Measurements from ENCODE around the gene GPATCH2L. TPM values are rescaled to one million over a fixed set of nuclear protein-coding genes. Genes with fewer than 3 reads are reported as not detected.

GPATCH2L gene
- total and polyA plus RNA-seq, 2 of the 13 experiments (the other 11 are each of a cell fraction or from before 2014, with no cell fraction given), result 14.4 to 29.0 TPM

DNA sequence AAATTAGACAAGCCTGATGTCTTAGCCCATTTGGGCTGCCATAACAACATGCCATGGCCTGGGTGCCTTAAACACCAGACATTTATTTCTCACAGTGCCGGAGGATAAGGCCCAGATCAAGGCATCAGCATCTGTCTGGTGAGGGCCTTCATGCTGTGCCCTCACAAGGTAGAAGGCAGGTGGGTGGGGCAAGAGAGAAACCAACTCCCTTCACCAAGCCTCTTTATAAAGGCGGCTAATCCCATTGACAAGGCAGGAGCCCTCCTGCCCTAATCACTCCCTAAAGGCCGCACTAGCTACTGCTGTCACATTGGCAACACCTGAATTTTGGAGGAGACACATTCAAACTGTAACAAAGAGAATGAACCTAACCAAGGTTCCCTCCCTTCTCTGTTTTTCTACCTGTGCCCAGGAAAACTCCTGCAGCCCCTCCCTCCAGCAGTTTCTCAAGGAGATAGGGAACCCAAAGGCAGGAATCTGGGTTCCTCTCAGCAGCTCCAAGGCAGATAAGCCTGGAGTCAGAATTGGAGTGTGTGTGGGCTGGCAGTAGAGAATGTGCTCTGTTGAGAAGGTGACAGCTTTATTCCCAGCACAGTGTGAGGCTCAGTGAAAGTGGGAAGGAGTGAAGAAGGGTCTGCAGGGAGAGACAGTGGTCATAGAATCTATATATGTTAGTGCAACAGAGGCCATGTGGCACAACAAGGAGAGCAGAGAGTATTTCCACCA, 21.7 kb upstream of the GPATCH2L start:
- H4K20me1 ChIP-seq (ENCODE audit: insufficient read depth, low read length), result no peaks in the 10 kb centered on the region
- ATAC-seq (no peak), DNase-seq (ENCODE audit: low spot score) (no peak), FAIRE-seq (no peak)
- H3K4me2 ChIP-seq (ENCODE audit: low read depth, low read length), result no peak overlapping the region
- no peaks in the 10 kb centered on the region for H3K36me3 ChIP-seq (replicated peaks in 1 of 2; ENCODE audit: control insufficient read depth in 1 of 2, insufficient read depth in 2 of 2, low read length in 2 of 2)
- no peak overlapping the region for H2AFZ ChIP-seq (ENCODE audit: low read length)
- in situ Hi-C loops (cut with HindIII; ENCODE audit: extremely low pct_ligation_motif_present, low pct_unique_long_range_greater_than_20kb), result no loop called here
- intact Hi-C loops (cut with micrococcal nuclease; ENCODE audit: unreplicated experiment), result no loop called here
- BruUV-seq (replicated peaks), result no TSS peak
- POLR2A ChIA-PET, result no interaction called here
- CTCF ChIA-PET (ENCODE audit: low intra/inter-chr PET ratio, low total read pairs), result no interaction called here
- no peak overlapping the region for H3K27ac ChIP-seq (ENCODE audit: extremely low read length, insufficient read depth, low read length)
- 33% methylated on average over 3 of the region's 3 CpGs for WGBS (ENCODE audit: low lambda C conversion rate)
- no peak overlapping the region for H3K9ac ChIP-seq (ENCODE audit: insufficient read depth, low read depth, low read length)
- no peak overlapping the region for H3K4me3 ChIP-seq (replicated peaks in 1 of 3; ENCODE audit: insufficient read depth in 1 of 3, low read depth in 2 of 3, low read length in 3 of 3)
- TF ChIP-seq GTF2F1 (IDR thresholded peaks at IDR 0.05; ENCODE audit: low read length) (no peak), ZBTB21 (CRISPR knock-in tag; IDR thresholded peaks at IDR 0.05) (no peak), SMARCE1 (IDR thresholded peaks at IDR 0.05; ENCODE audit: borderline replicate concordance) (no peak), ATF3 (CRISPR knock-in tag; IDR thresholded peaks at IDR 0.05) (no peak), ZKSCAN1 (IDR thresholded peaks at IDR 0.05; ENCODE audit: low read length) (no peak), ZNF354B (CRISPR knock-in tag; IDR thresholded peaks at IDR 0.05) (no peak), REXO4 (CRISPR knock-in tag; IDR thresholded peaks at IDR 0.05; ENCODE audit: borderline replicate concordance) (no peak), ZNF225 (CRISPR knock-in tag; IDR thresholded peaks at IDR 0.05) (no peak)
- no peaks in the 10 kb centered on the region for H3K79me2 ChIP-seq (ENCODE audit: insufficient read depth, low read length)
- H3K4me1 ChIP-seq (ENCODE audit: insufficient read depth, low read length), result no peaks in the 10 kb centered on the region
- H3K9me3 ChIP-seq (ENCODE audit: low read length), result no peaks in the 10 kb centered on the region
- peaks cover 0 to 11% of the 10 kb centered on the region in 2 experiments; a peak in 2 of 5 replicates for H3K27me3 ChIP-seq (ENCODE audit: control insufficient read depth in 1 of 2, insufficient read depth in 2 of 2, low read length in 2 of 2)
